KMS-11 (cell line): ENCODE data around the gene NCKAP1.
"Not testable (repeated sequence)": the region's sequence is repeated elsewhere in the genome, so short reads cannot be mapped to it uniquely, and the experiment has no call there.

ENCODE experiments used
- H2AFZ ChIP-seq: fragments of 200-600 bp; sonication (generic); 2 replicates; pipeline ENCODE4 v1.6.1; 2016; ENCODE audit warnings: antibody characterized with exemption, mixed run types, low read depth
- H3K27ac ChIP-seq: fragments of 200-600 bp; sonication (generic); 2 replicates; pipeline ENCODE4 v1.6.1; 2016; ENCODE audit warnings: mild to moderate bottlenecking, mixed run types
- H3K27me3 ChIP-seq: fragments of 200-600 bp; sonication (generic); 2 replicates; pipeline ENCODE4 v1.6.1; 2017; ENCODE audit warnings: mild to moderate bottlenecking, low read depth, mixed run types, moderate library complexity; ENCODE audit not compliant: insufficient read depth
- H3K36me3 ChIP-seq: fragments of 200-600 bp; sonication (generic); 2 replicates; pipeline ENCODE4 v1.6.1; 2017; ENCODE audit warnings: mild to moderate bottlenecking, mixed run types; ENCODE audit not compliant: insufficient read depth
- H3K4me1 ChIP-seq: fragments of 200-600 bp; sonication (generic); 2 replicates; pipeline ENCODE4 v1.6.1; 2016; ENCODE audit warnings: mild to moderate bottlenecking, low read depth, mixed run types; ENCODE audit not compliant: poor library complexity, severe bottlenecking
- H3K4me2 ChIP-seq: fragments of 200-600 bp; sonication (generic); 2 replicates; pipeline ENCODE4 v1.7.0; 2016; ENCODE audit warnings: mild to moderate bottlenecking, mixed run types
- H3K4me3 ChIP-seq: fragments of 200-600 bp; sonication (generic); IDR thresholded peaks from 2 replicates; pipeline ENCODE4 v1.6.1; 2017; ENCODE audit warnings: low read depth, low read length, mixed read lengths; ENCODE audit not compliant: insufficient read depth
- H3K79me2 ChIP-seq: fragments of 200-600 bp; sonication (generic); 2 replicates; pipeline ENCODE4 v1.6.1; 2016; ENCODE audit warnings: low read depth, mixed run types; ENCODE audit not compliant: insufficient read depth
- H3K9ac ChIP-seq: fragments of 200-600 bp; sonication (generic); 2 replicates; pipeline ENCODE4 v1.6.1; 2016; ENCODE audit warnings: mild to moderate bottlenecking, mixed run types
- H4K20me1 ChIP-seq: fragments of 200-600 bp; sonication (generic); 2 replicates; pipeline ENCODE4 v1.6.1; 2016; ENCODE audit warnings: mild to moderate bottlenecking, mixed run types; ENCODE audit not compliant: insufficient read depth
- CTCF ChIP-seq: fragments of 200-600 bp; sonication (generic); conservative IDR thresholded peaks from 2 replicates; pipeline ENCODE4 v1.6.1; 2017; ENCODE audit warnings: low read depth, mild to moderate bottlenecking, antibody characterized with exemption, low read length, moderate library complexity, mixed read lengths

The NCKAP1 gene

GRCh38 chr2:182887093-182887492 is 151.2 kb downstream of the NCKAP1 start:
- Histone ChIP-seq H3K4me1 (no peaks in the 10 kb centered on the region), H3K4me2 (no peak overlapping the region), H3K9ac (no peak overlapping the region), H3K36me3 (no peaks in the 10 kb centered on the region), H2AFZ (no peak overlapping the region), H3K4me3 (no peak overlapping the region), H3K27me3 (no peaks in the 10 kb centered on the region), H3K79me2 (no peaks in the 10 kb centered on the region), H4K20me1 (no peaks in the 10 kb centered on the region), H3K27ac (no peak overlapping the region)
- no peak for TF ChIP-seq CTCF

- no peaks in the 10 kb centered on the region for H3K4me1 ChIP-seq
- H3K4me2 ChIP-seq: no peak overlapping the region
- no peak overlapping the region for H3K9ac ChIP-seq
- H3K4me3 ChIP-seq: no peak overlapping the region
- no peaks in the 10 kb centered on the region for H3K27me3 ChIP-seq
- no peaks in the 10 kb centered on the region for H3K36me3 ChIP-seq
- TF ChIP-seq CTCF: no peak
- no peak overlapping the region for H2AFZ ChIP-seq
- no peaks in the 10 kb centered on the region for H3K79me2 ChIP-seq
- H4K20me1 ChIP-seq: no peaks in the 10 kb centered on the region
- no peak overlapping the region for H3K27ac ChIP-seq
Measured at GRCh38 chr2:182885771-182886170, 152.5 kb downstream of the NCKAP1 start.

GRCh38 chr2:182883451-182883850 is 154.8 kb downstream of the NCKAP1 start:
- Histone ChIP-seq H3K9ac (no peak overlapping the region), H3K4me2 (no peak overlapping the region), H3K4me3 (no peak overlapping the region), H3K79me2 (no peaks in the 10 kb centered on the region), H3K36me3 (no peaks in the 10 kb centered on the region), H3K27me3 (no peaks in the 10 kb centered on the region), H3K27ac (no peak overlapping the region), H3K4me1 (no peaks in the 10 kb centered on the region), H2AFZ (no peak overlapping the region), H4K20me1 (no peaks in the 10 kb centered on the region)
- TF ChIP-seq CTCF: no peak

- not testable (repeated sequence) for H3K79me2 ChIP-seq, H3K9ac ChIP-seq, H4K20me1 ChIP-seq, H3K4me3 ChIP-seq, H3K27ac ChIP-seq, H3K27me3 ChIP-seq, H3K4me2 ChIP-seq, H3K36me3 ChIP-seq, H3K4me1 ChIP-seq, H2AFZ ChIP-seq
Measured at GRCh38 chr2:182880100-182880499, 158.2 kb downstream of the NCKAP1 start.

GRCh38 chr2:182876653-182877052 is 161.6 kb downstream of the NCKAP1 start:
- not testable (repeated sequence) for H3K36me3 ChIP-seq, H3K4me2 ChIP-seq, H3K9ac ChIP-seq, H2AFZ ChIP-seq, H3K4me1 ChIP-seq, H3K4me3 ChIP-seq, H3K79me2 ChIP-seq, H3K27ac ChIP-seq, H3K27me3 ChIP-seq, H4K20me1 ChIP-seq

GRCh38 chr2:182870227-182870626 is 168.0 kb downstream of the NCKAP1 start:
- no peak overlapping the region for H3K4me3 ChIP-seq
- H3K79me2 ChIP-seq: no peaks in the 10 kb centered on the region
- H3K4me2 ChIP-seq: no peak overlapping the region
- H3K27ac ChIP-seq: no peak overlapping the region
- peak; percentile 68 for TF ChIP-seq CTCF
- no peaks in the 10 kb centered on the region for H4K20me1 ChIP-seq
- H3K9ac ChIP-seq: no peak overlapping the region
- H2AFZ ChIP-seq: no peak overlapping the region
- H3K4me1 ChIP-seq: peaks cover 3% of the 10 kb centered on the region
- H3K27me3 ChIP-seq: no peaks in the 10 kb centered on the region
- H3K36me3 ChIP-seq: no peaks in the 10 kb centered on the region
